Iris pigment epithelial cell (primary cell): Measurements from ENCODE around the gene PLPP2.

Experiments used
- DNase-seq: peaks from one replicate; pipeline ENCODE4 v3.0.0-alpha.2; 2011; ENCODE audit warnings: low read depth

Gene PLPP2

DNA sequence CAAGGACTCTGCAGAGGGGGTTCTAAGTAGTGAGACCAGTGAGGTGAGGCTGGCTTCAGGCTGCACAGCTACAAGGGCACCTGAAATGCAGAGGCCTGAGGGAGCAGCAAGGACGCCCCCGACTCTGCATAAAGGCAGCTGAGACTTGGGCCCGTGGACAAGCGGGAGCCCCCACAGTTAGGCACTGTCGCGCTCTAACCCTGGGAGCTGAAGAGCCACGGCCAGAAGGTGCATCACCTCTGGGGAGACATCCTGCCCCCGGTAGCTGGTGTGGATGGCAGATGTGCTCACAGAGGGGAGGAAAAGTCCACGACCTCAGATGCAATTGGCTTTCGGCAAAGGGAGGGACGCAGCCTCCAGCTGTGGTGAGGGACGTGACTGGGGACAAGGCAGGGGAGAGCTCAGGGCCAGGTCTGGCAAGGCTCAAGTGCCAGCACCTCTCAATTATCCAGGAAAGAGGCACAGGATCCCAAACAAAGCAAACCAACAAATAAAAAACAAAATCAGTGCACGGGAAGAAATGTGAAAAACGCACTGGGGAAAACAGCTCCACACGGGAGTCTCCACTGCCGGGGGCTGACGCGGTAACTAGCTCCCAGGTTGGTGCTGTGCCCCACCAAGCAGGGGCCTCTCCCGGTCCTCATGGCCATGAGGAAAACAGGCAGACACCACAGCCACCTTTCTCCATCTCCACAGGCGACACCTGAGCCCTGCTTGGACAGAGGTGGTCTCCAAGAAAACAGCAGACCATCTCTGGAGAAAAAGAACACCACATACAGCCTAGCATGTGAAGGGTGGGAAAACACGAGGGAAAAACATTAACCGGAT lies 23.0 kb upstream of the PLPP2 start:
- DNase-seq = no peak

DNA sequence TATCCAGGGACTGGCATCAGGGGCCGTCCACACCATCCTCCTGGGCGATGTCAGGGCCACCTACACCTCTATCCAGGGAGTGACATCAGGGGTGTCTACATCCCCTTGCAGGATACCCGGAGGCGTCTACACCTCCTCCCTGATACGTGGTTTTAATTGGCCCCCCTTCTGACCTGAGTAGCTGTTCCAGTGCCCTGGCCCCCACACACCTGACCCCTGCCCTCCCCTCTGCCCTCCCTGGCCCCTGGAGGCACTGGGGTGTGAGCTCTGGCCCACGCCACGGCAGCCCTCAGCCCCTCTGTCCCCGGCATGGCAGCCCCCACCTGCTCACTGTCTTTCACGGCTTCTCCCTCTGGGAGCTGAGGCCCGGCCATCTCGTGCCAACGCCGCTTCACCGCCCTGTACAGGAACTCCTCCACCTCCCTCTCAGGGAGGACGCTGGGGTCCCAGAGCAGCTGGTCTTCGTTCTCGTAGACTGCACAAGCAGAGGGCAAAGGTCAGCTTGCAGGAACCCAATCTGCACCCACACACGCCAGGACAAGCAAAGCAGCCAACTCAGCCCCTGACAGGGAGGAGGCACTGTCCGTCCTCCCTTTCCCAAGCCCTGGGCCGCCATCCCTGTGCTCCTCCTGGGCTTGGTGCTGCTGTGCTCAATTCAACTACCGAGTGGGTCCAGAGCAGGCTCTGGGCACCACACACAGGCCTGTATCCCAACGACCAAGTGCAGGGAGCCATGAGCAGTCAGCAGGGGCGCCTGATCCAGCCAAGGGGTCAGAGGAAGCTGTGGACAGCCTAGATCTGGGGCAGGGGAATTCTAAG lies 22.2 kb upstream of the PLPP2 start:
- no peak for DNase-seq

DNA sequence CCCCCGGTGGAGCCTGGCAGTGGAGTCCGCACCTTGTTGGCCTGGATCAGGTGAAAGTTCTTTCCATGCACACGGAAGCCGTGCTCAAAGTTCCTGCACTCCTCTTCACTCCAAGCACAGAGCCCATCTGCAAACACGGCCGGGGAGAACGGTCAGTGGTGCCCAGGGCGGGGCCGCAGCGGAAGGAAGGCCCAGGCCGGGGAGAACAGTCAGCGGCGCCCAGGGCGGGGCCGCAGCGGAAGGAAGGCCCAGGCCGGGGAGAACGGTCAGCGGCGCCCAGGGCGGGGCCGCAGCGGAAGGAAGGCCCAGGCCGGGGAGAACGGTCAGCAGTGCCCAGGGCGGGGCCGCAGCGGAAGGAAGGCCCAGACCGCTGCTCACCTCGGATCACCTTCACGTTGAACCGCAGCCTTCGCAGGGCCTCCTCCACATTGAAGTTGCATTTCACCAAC lies 20.6 kb upstream of the PLPP2 start:
- DNase-seq = no peak

DNA sequence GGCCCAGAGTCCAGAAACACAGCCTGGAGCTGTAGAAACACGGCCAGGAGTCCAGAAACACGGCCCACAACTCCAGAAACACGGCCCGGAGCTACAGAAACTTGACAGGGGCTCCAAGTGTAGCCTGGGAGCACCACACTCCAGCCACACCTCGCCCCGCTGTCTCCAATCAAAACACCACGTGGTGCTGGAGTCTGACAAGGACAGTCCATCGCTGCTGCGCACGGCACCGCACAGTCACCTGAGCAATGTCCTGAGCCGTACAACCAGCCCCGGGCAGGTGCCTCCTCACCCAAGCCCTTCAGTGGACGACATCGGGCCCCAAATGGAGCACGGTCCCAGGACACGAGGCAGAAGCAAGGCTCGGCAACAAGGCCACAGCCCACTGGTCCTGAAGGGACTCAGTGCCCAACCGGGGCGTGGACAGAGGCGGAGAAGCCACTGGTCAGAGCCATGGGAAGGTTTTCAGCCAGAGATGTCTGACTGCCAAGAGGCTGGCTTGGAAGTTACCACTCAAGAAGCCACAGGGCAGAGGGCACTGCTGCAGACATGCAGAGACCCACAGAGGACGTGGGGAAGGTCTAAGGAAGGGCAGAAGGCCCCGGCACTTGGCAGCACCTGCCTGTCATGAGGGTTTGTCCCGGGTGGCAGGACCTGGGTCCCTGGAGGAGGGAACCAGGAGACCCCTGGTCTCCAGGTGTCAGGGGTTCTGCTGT lies 19.7 kb upstream of the PLPP2 start:
- no peak for DNase-seq

DNA sequence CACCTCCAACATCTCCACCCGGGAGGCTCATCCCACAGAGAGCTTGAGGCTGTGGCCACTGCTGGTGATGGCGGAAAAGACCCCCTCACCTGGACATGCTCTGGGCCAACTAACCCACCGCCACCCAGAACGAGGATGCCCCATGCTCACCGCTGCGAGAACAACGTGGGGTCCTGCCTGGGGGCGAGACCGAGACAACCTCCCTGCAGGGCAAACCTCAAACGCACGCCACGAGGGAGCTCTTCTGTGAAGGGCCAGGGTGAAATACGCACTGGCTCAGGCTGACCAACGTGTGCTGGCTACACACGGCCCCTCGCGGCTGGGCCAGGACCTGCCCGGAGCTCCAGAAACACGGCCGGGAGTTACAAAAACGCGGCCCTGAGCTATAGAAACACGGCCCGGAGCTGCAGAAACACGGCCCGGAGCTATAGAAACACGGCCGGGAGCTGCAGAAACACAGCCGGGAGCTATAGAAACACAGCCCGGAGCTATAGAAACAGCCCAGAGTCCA lies 19.0 kb upstream of the PLPP2 start:
- DNase-seq = no peak

DNA sequence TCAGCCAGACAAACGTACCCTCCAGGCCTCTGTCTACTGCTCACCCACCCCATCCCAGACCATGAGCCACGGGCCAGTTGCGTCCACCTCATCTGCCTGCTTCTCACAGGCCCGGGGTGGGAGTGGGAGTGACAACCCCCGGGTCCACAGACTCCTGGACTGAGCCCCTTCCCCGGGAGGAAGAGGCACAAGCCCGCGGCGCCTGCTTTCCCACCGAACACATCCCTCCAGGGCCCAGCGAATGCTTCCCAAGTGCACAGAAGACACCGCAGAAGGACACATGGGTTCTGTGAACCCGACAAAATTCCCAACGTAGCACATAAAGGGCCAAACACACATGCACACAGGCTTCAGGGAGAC lies 18.0 kb upstream of the PLPP2 start:
- no peak for DNase-seq

DNA sequence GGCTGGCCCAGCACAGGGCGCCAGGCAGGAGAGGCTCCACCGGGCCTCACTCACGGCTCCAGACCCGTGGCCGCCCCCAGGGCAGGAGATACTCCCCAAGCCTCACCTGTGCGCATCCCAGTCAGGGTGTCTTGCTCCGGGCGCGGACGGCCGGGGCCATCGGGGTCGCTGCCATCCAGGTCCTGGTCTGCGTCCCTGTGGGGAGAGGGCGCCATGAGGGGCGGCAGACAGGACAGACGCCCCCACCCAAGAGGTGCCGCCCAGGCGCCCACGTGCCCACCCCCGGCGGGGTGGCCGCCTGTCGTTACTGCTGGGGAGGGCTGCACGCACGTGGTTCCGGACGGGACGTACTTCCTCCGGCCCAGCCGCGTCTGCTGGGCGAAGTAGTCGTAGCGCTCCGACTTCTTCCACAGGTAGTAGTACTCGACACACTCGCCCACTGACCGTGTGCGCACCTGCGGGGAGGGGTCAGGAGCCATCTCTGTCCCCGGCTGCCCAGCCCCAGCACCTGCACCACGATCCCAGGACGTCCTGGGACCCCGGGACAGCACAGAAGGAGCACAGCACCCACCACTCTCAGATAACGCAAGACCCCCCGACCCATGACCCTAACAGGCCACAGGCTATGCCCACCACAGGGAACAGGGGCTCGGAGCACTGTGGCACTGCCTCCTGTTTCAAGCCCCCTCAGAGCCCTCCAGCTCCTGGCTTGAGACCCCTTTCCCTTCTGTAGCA lies 17.4 kb upstream of the PLPP2 start:
- DNase-seq = no peak

DNA sequence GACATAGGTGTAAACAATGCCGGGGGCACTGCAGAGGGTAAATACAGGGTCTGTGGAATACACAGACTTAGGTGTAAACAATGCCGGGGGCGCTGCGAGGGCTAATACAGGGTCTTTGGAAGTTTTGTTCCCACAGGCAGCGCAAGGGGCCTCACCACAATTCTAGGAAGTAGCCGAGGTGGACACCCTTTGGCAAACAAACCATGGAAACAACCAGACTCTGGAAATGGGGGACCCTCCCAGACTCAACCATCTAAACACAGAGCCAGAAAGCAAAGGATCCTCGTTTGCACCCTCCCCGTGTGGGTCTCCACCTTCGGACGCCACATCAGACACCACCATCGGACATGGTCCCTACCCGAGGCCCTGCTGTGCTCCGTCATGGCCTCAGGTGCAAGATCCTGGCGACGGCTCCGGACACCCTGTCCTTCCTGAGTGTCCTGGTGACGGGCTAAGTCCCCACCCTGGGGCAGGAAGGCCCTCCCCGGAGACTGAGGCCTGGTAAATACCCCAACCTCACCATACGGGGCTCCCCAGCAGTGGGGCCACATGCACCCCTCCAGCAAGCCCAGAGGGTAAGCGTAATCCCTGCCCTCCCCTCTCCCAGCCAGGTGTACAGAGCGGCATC lies 16.7 kb upstream of the PLPP2 start:
- no peak for DNase-seq

DNA sequence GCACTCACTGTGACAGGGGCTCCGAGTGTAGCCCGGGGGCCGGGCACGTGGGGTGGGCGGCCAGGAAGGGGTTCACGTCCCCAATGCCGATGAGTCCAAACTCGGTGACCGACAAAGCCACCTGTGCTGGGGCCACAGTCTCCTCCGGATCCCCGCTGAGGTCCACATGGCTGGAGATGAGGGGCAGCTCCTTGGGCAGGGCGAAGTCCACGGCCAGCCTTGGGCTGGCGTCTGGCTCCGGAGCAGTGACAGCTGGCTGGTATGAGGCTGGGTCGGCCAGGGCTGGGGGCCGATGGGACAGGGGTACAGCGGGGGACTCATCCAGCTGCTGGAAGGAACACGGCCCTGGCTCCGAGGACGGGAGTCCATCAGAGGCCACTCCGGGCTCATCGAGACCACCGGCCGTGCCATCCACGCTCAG lies 15.9 kb upstream of the PLPP2 start:
- DNase-seq = no peak

DNA sequence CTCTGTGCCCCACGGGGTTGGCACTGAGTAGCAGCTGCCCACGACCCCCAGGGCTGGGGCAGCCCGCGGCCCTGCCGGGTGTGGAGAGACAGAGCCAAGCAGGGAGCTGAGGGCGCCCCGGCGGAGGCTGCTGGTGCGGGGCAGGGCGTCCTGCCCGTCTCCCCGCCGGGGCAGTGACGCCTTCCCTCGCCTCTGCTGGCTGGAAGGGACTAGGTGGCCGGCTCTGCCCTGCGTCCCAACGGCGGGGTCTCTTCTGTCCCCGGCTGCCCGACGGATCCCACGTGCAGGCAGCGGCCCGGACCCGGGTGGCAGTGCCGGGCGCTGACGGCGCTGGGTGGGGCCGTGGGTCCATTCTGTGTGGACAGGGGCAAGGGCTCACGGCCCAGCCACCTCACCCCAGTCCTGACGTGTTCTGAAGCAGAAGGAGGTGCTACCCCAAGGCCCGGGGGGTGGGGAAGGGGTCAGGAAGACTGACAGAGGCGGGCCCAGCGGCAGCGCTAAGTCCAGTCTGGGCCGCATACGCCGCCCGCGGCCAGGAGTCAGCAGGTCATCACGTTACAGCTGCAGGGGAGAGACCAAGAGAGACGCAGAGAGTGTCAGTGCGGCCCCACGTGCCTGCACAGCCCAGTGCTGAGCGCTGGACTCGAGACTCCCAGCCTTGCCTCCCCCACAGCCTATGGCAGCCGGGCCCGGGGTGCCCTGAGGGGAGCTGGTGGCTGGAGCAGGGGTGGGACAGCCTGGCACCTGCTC lies 15.1 kb upstream of the PLPP2 start:
- DNase-seq = no peak

DNA sequence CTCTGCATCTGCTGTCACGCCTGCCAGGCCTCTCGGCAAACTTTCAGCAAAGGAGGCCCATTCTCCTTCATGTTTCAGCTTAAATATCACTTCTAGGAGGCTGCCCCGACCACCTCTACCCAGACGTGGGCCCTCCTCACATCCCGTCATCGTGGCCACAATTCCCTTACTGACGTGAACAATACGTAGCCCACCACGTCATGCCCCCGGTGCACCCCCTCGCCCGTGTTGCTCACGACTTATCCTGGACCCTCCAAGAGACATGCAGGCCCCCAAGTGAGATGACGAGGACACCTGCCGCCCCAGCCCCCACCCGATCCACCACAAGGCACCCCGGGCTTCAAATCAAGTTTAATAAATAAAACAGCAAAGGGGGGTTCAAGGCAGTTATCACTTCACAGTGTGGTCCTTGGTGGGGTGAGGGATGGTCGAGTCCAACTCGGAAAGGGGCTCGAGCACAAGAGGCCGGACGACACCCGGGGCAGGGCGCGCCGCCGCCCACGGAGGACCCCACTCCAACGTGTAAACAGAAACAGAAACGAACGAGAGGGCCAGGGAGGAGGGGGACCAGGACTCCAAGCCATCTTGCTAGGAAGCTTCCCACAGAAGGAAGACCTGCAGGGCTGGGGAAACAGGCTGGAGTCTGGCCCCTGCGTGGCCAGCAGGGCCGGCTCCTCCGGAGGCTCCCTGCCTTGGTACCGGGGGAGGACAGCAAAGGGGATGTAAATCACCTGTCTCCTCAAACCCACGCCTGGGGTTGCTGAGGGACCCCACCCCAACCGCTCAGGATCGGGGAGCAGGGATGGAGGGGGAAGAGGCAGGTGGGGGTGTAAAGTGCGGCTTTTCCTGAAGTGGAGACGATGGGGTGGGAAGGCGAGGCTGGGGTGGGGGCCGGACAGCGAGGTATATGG lies 14.3 kb upstream of the PLPP2 start:
- no peak for DNase-seq

DNA sequence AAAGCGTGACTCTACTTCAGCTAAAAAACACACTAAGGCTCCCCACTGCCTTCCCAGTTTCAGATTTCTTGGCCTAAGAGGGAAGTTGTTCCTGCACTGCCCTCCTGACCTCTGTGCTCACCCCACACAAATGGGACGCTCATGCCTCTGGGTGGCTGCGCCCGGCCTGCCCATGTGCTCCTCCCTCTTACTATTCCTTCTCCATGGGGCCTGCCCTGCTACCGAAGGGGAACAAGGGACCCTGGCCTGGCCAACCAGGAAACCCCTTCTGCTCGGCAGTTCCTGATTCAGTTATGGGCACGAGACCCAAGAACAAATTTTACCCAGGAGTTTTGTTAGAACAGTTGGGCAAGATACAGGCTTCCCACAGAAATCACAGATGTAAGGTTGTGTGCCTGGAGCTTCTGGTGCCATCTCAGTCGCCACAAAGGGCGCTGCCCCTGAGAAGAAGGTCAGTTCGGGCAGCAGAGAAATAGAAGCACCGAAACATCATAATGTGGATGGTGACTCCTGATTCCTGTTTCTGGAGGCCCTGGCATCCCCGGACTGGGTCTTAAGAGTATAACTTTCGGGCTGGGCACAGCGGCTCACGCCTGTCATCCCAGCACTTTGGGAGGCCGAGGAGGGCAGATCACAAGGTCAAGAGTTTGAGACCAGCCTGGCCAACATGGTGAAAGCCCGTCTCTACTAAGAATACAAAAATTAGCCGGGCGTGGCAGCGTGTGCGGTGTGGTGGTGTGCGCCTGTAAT lies 5.4 kb upstream of the PLPP2 start:
- DNase-seq = no peak

DNA sequence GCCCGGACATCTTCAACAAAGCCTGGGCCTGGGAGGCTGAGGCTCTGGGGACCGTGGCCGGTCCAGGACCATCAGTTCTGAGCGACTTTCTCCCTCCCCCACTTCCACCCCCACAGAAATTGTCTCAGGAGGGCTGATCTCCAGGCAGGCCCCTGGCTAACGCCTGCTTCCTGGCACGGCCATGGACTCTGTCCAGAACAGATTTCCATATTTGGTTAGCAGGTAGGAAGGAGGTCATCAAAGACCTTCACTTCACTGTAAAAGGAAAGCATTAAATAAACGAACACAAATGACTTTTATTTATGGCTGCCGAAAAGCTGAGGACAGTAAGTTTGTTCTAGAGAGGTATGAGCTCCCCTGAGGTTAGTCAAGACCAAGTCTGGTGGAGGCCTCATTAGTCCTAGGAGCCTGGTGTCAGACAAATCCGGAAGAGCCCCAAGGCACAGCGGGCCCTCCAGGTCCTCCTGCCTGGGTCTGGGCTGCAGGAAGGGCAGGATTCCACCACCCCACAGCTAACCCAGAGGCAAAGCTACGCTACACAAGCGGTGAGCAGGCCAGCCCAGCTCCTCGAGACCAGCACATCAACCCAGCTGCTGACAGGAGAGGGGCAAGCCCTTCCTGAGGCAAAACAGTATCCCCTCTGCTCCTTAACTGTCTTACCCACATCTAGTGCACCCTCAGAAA lies 4.6 kb upstream of the PLPP2 start:
- DNase-seq = no peak

DNA sequence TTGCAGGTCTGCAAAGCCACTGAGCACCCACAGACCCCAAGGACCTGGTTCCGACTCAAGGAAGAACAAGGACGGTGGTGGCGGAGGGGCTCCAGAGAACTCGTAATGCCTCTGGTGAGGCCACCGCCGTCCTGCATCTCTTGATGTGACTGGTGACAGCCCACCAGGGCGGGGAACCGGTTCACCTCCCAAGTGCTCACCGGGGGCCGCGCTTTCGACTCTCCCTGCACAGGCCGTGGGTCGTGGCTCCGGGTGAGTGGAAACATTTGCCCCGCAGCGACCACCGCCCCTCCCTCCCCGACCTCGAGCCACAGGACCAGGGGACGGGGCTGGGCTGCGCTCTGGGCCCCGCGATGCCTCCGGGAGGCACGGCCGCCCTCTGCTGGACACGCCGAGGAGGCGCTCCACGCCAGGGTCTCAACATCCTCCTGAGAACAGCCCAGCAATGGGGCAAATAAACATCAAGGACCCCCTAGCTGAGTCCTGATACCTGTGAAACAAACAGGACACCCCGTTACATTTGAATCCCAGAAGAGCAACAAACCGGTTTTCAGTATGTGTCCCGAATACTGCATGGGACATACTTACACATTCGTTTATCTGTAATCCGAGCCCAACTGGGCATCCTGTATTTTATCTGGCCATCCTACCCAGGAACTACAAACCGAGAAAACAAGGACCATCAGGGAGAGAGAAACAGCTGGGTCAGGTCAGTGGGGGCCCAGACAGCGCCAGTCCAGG lies 3.9 kb upstream of the PLPP2 start:
- peak; percentile 21 for DNase-seq

DNA sequence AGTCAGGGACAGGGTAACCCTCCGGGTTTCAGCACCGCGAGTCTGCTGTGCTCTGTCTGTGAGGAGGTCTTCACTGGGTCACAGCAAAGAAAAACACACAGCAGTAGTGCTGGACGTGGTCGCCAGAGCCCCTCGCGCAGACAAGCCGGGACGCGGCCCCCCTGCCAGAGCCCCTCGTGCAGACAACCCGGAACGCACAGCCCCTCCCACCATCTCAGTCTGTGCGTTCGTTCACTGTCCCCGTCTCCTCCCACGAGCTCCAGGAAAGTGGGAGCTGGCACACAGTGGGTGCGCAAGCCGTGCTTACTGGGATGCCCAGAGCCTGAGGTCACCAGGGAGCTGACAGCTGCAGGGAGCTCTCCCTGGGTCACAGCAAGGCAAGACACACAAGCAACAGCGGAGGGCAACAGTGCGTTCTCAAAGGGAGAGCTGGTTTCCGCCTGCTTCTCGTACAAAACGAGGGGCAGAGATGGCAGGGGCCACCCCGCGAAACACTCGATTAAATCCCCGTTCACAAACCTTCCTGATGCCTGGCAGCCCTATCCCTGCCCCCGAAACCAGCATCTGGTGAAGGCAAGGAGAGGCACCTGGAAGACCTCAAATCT lies 3.2 kb upstream of the PLPP2 start:
- DNase-seq = peak; percentile 14

DNA sequence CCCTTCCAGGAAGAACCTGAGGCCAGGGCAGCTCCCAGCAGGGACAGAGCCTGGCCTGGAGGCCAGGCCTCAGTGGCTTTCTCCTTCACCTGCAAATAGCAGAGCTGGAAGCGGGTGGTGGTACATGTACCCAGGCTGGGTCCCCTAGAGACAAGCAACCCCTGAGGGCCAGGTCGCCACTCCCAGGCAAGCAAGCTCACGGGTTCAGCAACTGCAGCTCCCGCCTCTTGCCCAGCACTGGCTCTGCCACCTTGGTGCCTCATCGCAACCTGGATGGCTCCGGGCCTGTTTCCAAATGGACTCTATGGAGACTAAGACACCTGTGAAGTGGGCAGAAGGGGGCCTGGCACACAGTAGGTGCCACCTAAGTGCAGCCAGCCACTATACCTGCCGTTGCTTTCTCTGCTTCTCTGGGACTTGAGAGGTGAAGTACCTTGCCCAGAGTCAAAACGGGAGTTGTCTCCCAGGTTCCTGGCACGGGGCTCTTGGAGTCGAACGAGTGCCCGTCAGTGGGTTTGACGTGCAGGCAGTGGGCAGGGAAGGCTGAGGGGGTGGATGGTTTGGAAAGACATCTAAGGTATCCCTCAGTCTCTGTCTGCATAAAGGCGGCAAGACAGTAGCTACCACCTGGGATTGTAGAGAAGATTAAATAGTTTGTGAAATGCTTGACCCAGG lies 2.4 kb upstream of the PLPP2 start:
- DNase-seq = no peak
